Mononuclear cell (primary cell): ENCODE measurements around the gene WWOX. TPM values are rescaled to one million over a fixed set of nuclear protein-coding genes. Genes with fewer than 3 reads are reported as not detected.

ENCODE experiments used
- H3K27me3 ChIP-seq: 2 replicates; pipeline ENCODE4 v1.6.0; 2011; ENCODE audit warnings: low read length, control low read depth; ENCODE audit not compliant: insufficient read depth
- H3K4me1 ChIP-seq: 2 replicates; pipeline ENCODE4 v1.5.1; 2011; ENCODE audit warnings: mild to moderate bottlenecking, low read length, control low read depth; ENCODE audit not compliant: insufficient read depth
- H3K4me3 ChIP-seq: 2 replicates; pipeline ENCODE4 v1.5.1; 2011; ENCODE audit warnings: mild to moderate bottlenecking, low read length, moderate library complexity
- H3K9me3 ChIP-seq: 2 replicates; pipeline ENCODE4 v1.5.1; 2011; ENCODE audit warnings: low read depth, mild to moderate bottlenecking, control low read depth, low read length
- total RNA-seq: library from RNA; depleted of rRNA; stranded (reverse); fragments of >200 nt; gene quantifications from one replicate; pipeline ENCODE4 v1.2.3, GENCODE V29; 2012

The WWOX gene
- total RNA-seq, 1 donor = 22.7 TPM

GRCh38 chr16:78639775-78640174 is 540.3 kb downstream of the WWOX start:
- Histone ChIP-seq H3K27me3 (no peaks in the 10 kb centered on the region), H3K4me1 (no peaks in the 10 kb centered on the region), H3K4me3 (no peak overlapping the region), H3K9me3 (no peaks in the 10 kb centered on the region)

GRCh38 chr16:78640886-78641285 is 541.4 kb downstream of the WWOX start:
- no peaks in the 10 kb centered on the region for H3K9me3 ChIP-seq
- H3K27me3 ChIP-seq = no peaks in the 10 kb centered on the region
- H3K4me1 ChIP-seq = no peaks in the 10 kb centered on the region
- no peak overlapping the region for H3K4me3 ChIP-seq

GRCh38 chr16:78641433-78641832 is 542.0 kb downstream of the WWOX start:
- Histone ChIP-seq H3K4me3 (no peak overlapping the region), H3K9me3 (no peaks in the 10 kb centered on the region), H3K4me1 (no peaks in the 10 kb centered on the region), H3K27me3 (no peaks in the 10 kb centered on the region)

- Histone ChIP-seq H3K27me3 (no peaks in the 10 kb centered on the region), H3K9me3 (no peaks in the 10 kb centered on the region), H3K4me3 (no peak overlapping the region), H3K4me1 (no peaks in the 10 kb centered on the region)
Measured at GRCh38 chr16:78642621-78643285, 543.3 kb downstream of the WWOX start.

DNA sequence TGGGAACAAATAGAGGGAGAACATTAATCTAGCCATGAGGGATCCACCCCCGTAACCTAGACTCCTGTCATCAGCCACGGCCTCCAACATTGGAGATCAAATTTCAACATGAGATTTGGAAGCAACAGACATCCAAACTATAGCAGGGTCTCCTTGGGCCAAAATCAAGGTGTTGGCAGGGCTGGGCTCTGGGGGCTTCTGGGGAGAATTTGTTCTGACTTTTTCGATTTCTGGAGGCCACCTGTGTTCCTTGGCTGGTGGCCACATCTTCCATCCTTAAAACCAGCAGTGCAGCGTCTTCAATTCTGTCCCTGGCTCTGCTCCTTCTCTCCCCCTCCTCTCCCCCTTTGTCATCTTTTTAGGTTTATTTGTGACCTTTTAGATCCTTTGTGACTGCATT is 546.2 kb downstream of the WWOX start:
- Histone ChIP-seq H3K4me3 (no peak overlapping the region), H3K9me3 (no peaks in the 10 kb centered on the region), H3K4me1 (no peaks in the 10 kb centered on the region), H3K27me3 (no peaks in the 10 kb centered on the region)

DNA sequence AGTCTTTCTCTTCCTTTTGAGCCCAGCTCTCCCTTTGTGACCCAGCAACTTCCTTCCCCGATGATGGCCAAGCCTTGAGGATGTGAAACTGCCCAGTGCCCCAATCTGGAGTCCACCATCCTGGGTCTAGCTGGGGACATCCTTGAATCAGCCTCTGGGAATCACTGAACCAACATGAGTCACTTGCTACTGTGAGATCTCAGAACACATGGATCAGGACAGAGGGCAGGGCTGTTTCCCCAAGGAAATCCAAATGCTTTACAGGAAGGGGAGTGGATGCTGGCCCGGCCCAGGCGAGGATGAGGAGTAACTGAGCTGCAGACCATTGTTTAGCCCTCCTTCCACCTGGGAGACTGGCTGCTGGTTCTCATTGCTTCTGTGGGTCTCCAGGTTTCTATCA is 547.6 kb downstream of the WWOX start:
- Histone ChIP-seq H3K4me1 (no peaks in the 10 kb centered on the region), H3K27me3 (no peaks in the 10 kb centered on the region), H3K4me3 (no peak overlapping the region), H3K9me3 (no peaks in the 10 kb centered on the region)

GRCh38 chr16:78647491-78647890 is 548.0 kb downstream of the WWOX start:
- Histone ChIP-seq H3K27me3 (no peaks in the 10 kb centered on the region), H3K9me3 (no peaks in the 10 kb centered on the region), H3K4me3 (no peak overlapping the region), H3K4me1 (no peaks in the 10 kb centered on the region)

GRCh38 chr16:78648517-78648916 is 549.1 kb downstream of the WWOX start:
- H3K27me3 ChIP-seq = no peaks in the 10 kb centered on the region
- H3K9me3 ChIP-seq = no peaks in the 10 kb centered on the region
- H3K4me1 ChIP-seq = no peaks in the 10 kb centered on the region
- H3K4me3 ChIP-seq = no peak overlapping the region

GRCh38 chr16:78650339-78651074 is 551.1 kb downstream of the WWOX start:
- no peak overlapping the region for H3K4me3 ChIP-seq

GRCh38 chr16:78654929-78655328 is 555.5 kb downstream of the WWOX start:
- Histone ChIP-seq H3K4me1 (no peaks in the 10 kb centered on the region), H3K9me3 (no peaks in the 10 kb centered on the region)

More at GRCh38 chr16:78650339-78651074, 551.1 kb downstream of the WWOX start:
- no peaks in the 10 kb centered on the region for H3K9me3 ChIP-seq
- no peaks in the 10 kb centered on the region for H3K27me3 ChIP-seq
- no peaks in the 10 kb centered on the region for H3K4me1 ChIP-seq

GRCh38 chr16:78655331-78656113 is 556.1 kb downstream of the WWOX start:
- no peak overlapping the region for H3K4me3 ChIP-seq
- H3K9me3 ChIP-seq = no peaks in the 10 kb centered on the region
- no peaks in the 10 kb centered on the region for H3K27me3 ChIP-seq
- H3K4me1 ChIP-seq = no peaks in the 10 kb centered on the region

More at GRCh38 chr16:78654929-78655328, 555.5 kb downstream of the WWOX start:
- Histone ChIP-seq H3K27me3 (no peaks in the 10 kb centered on the region), H3K4me3 (no peak overlapping the region)

DNA sequence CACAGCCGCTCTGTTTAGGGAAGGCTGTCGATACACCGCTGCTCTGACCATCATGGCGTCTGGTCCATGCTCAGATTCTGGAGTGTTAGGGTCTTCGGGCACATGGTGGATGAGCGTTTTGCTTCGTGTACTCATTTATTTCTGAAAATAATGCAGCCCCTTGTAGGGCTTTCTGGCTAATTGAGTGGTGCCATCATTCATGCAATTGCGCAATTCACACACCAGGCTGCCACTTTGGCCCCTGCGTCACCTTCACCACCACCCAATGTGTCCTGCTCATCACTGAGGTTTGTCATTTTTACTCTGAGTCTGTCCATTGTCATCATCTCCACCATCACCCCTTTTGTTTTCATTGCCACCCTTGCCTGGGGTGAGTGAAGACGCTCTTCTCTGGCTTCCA is 557.4 kb downstream of the WWOX start:
- Histone ChIP-seq H3K9me3 (no peaks in the 10 kb centered on the region), H3K27me3 (no peaks in the 10 kb centered on the region), H3K4me3 (no peak overlapping the region), H3K4me1 (no peaks in the 10 kb centered on the region)

GRCh38 chr16:78659216-78659615 is 559.8 kb downstream of the WWOX start:
- Histone ChIP-seq H3K4me1 (no peaks in the 10 kb centered on the region), H3K9me3 (no peaks in the 10 kb centered on the region), H3K27me3 (no peaks in the 10 kb centered on the region), H3K4me3 (no peak overlapping the region)

- no peaks in the 10 kb centered on the region for H3K4me1 ChIP-seq
- no peaks in the 10 kb centered on the region for H3K27me3 ChIP-seq
- H3K4me3 ChIP-seq = no peak overlapping the region
- H3K9me3 ChIP-seq = no peaks in the 10 kb centered on the region
Measured at GRCh38 chr16:78659668-78660217, 560.3 kb downstream of the WWOX start.

- Histone ChIP-seq H3K4me1 (no peaks in the 10 kb centered on the region), H3K9me3 (no peaks in the 10 kb centered on the region), H3K27me3 (no peaks in the 10 kb centered on the region), H3K4me3 (no peak overlapping the region)
Measured at GRCh38 chr16:78660795-78661194, 561.3 kb downstream of the WWOX start.
